ENCODE results near the gene ANKRD6.

ANKRD6 gene

DNA sequence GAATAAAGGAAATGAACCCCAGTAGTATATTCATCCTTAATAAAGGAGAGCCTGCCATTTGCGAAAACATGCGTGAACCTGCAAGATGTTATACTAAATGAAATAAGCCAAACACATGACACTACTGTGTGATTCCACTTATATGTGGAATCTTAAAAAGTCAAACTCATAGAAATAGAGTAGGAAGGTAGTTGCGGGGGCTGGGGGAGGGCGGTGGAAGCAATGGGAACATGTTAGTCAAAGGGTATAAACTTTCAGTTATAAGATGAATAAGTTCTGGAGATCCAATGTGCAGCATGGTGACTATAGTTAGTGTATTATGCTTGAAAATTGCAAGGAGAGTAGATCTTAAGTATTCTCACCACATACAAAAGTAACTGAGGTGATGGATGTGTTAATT is 72.9 kb downstream of the ANKRD6 start:
- TF ChIP-seq, protein P1, sequence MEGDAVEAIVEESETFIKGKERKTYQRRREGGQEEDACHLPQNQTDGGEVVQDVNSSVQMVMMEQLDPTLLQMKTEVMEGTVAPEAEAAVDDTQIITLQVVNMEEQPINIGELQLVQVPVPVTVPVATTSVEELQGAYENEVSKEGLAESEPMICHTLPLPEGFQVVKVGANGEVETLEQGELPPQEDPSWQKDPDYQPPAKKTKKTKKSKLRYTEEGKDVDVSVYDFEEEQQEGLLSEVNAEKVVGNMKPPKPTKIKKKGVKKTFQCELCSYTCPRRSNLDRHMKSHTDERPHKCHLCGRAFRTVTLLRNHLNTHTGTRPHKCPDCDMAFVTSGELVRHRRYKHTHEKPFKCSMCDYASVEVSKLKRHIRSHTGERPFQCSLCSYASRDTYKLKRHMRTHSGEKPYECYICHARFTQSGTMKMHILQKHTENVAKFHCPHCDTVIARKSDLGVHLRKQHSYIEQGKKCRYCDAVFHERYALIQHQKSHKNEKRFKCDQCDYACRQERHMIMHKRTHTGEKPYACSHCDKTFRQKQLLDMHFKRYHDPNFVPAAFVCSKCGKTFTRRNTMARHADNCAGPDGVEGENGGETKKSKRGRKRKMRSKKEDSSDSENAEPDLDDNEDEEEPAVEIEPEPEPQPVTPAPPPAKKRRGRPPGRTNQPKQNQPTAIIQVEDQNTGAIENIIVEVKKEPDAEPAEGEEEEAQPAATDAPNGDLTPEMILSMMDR (conservative IDR thresholded peaks at IDR 0.05; ENCODE audit: low read length), result no peak
- H3K4me3 ChIP-seq (ENCODE audit: low read length), result no peak overlapping the region
- no peak for DNase-seq (ENCODE audit: low read depth)

DNA sequence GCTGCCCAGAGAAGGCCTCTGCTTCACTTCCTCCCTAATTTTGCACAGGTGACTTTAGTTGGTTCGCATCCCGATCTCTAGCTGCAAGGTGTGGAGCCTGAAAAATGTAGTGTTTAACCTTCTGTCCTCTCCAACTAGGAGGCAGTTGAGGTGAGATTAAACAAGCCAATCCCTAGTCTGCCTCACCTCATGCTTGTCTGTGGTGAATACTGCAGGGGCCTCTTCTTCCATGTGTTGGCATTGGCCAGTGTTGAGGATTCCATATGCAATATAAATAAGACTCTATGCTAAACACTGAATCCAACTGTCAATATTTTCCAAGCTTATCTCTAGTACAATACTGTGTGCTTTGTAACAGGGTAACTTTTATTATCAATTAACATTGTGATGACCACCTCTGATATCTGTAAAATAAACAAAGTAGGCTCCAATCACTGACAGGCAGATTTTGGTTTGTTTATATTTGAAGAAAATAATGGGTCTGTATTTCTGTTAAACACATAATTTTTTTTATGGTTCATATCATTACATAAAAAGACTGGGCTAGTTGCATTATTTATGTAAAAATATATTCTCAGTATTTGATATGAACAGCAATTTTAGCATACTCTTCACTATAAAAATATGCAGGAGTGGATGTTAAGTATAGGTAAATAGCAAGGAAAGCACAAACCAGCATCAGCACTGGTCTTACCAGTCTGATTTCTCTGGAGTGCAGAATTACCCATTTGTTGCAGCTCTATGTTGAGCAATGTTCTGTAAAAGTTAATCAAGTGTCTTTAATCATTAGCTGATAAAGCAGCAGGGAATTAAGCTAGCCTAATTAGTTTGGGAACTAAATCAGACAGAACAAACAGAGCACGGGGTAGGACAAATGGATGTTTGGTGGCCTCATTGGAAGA is 74.0 kb downstream of the ANKRD6 start:
- DNase-seq (ENCODE audit: low read depth), result no peak
- H3K4me3 ChIP-seq (ENCODE audit: low read length), result no peak overlapping the region
- TF ChIP-seq, protein P1 (conservative IDR thresholded peaks at IDR 0.05; ENCODE audit: low read length), result no peak

DNA sequence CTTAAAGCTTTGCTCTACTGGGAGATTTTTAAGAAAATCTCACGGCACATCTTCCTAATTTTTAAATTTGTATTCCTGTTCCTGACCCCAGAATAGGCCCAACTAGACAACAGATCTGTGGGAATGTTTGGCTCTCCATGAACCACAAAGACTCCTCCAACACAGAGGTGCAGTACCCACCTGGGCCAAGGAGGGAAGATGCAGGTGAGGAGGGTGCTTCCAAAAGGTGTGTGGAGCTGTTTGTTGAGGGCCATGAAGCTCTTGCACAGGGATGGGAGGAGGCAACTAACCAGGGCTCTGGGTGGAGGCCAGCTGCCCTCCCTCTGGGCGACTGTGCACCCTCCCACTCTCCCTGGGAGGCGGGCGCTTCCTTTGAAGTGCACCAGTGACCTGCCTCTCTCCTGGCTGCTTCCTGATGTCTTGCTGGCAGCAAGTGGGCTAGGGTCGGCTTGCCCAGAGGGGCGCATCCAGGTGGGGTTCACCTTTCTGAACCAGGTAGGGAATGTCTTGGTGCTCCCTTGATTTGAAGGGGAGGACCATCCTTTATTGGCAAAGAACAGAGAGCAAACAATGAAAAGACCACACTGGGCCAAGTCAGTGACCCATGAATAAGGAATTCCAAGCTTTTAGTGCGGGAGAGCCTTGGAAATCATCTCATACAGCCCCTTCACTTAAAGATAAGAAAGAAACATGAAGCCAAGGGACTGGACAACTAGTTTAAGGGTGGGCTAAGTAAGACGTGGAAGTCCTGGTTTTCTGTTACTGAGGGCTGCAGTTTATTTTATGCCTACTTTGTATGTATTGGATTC is 76.0 kb downstream of the ANKRD6 start:
- DNase-seq (ENCODE audit: low read depth), result no peak
- H3K4me3 ChIP-seq (ENCODE audit: low read length), result no peak overlapping the region
- TF ChIP-seq, protein P1 (conservative IDR thresholded peaks at IDR 0.05; ENCODE audit: low read length), result no peak

DNA sequence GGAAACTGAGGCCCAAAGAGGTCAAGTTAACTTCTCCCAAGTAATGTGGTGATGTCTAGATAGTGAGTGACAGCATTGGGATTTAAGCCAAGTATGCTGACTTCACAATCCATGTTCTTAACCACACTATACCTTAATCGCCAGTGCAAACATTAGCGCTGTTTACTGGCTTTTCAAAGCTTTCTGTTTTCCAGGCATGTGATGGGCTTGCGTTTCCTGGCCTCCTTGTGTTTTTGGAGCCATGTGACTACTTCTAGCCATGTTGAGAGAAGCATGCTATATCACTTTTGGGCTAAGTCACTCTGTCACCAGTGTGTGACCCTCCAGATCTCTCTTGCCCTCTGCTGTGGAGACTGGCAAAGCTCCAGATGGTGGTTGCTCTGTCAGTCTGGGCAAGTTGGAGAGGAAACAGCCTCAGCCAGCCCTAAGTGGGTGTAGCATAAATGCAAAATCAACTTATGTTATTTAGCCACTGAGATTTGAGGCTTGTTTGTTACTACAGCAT is 76.9 kb downstream of the ANKRD6 start:
- TF ChIP-seq, protein P1 (conservative IDR thresholded peaks at IDR 0.05; ENCODE audit: low read length), result no peak
- DNase-seq (ENCODE audit: low read depth), result no peak
- H3K4me3 ChIP-seq (ENCODE audit: low read length), result no peak overlapping the region

DNA sequence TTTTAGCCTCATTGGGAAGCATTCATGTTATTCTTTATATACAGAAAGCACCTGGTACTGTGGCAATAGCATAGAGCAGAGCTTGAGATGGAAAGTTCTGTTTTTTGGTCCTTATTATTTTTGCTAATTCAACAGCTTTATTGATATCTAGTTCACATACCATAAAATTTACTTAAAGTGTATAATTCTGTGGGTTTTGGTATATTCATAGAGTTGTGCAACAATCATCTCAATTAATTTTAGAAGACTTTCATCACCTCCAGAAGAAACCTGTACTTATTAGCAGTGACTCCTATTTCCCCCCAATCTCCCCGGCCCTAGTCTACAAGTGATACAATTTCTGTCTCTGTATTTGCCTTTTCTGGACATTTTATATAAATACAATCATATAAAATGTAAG is 77.4 kb downstream of the ANKRD6 start:
- H3K4me3 ChIP-seq (ENCODE audit: low read length), result no peak overlapping the region
- DNase-seq (ENCODE audit: low read depth), result no peak
- TF ChIP-seq, protein P1 (conservative IDR thresholded peaks at IDR 0.05; ENCODE audit: low read length), result no peak

DNA sequence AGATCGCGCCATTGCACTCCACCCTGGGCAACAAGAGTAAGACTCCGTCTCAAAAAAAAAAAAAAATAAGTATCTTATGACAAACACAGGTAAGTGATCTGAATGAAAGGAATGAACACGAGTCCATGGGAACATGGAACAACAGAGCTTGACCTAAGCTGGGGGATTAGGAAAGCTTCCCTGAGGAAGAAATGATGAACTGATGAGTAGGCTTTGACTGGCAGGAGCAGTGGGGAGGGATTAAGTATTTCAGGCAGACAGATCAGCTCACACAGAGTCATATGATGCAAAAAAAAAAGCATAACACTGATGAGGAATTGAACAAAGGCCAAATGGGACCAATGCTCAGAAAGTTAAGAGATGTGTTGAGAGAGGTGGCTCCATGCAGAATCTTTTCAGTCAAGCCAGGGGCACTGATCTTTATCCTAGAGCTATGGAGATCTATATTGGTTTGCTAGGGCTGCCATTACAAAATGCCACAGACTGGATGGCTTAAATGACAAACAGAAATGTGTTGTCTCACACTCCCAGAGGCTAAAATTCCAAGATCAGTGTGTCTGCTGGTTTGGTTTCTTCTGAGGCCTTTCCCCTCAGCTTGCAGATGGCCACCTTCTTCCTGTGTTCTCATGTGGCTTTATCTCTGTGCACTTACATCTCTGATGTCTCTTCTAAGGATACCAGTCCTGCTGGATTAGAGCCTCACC is 85.6 kb downstream of the ANKRD6 start:
- no peak for DNase-seq (ENCODE audit: low read depth)
- H3K4me3 ChIP-seq (ENCODE audit: low read length), result no peak overlapping the region
- TF ChIP-seq, protein P1 (conservative IDR thresholded peaks at IDR 0.05; ENCODE audit: low read length), result no peak
